NT2/D1 (cell line): ENCODE data around the gene CR1.
A peak's percentile ranks its signal among the peaks of the same experiment; 100 is the strongest.

ENCODE experiments used
- DNase-seq: peaks from one replicate; pipeline ENCODE4 v3.0.0-alpha.2; 2011; ENCODE audit warnings: low read depth, low spot score
- H3K27me3 ChIP-seq: 2 replicates; pipeline ENCODE4 v1.6.0; 2011; ENCODE audit warnings: mild to moderate bottlenecking; ENCODE audit not compliant: insufficient read length, insufficient read depth
- H3K36me3 ChIP-seq: 2 replicates; pipeline ENCODE4 v1.6.1; 2011; ENCODE audit warnings: mild to moderate bottlenecking, low read length, mixed read lengths; ENCODE audit not compliant: insufficient read depth, insufficient read length
- H3K4me1 ChIP-seq: 2 replicates; pipeline ENCODE4 v1.5.1; 2011; ENCODE audit not compliant: insufficient read depth, insufficient read length
- H3K4me3 ChIP-seq: 2 replicates; pipeline ENCODE4 v1.5.1; 2011; ENCODE audit warnings: low read depth; ENCODE audit not compliant: insufficient read length
- H3K9ac ChIP-seq: 2 replicates; pipeline ENCODE4 v1.6.0; 2011; ENCODE audit warnings: low read depth; ENCODE audit not compliant: insufficient read length
- H3K9me3 ChIP-seq: 2 replicates; pipeline ENCODE4 v1.5.1; 2011; ENCODE audit warnings: mild to moderate bottlenecking, low read length; ENCODE audit not compliant: insufficient read depth
- SUZ12 ChIP-seq: IDR thresholded peaks from 2 replicates; pipeline ENCODE4 v1.6.1; 2011; ENCODE audit not compliant: insufficient read length, insufficient read depth; ENCODE audit errors: extremely low read depth
- YY1 ChIP-seq: IDR thresholded peaks from 2 replicates; pipeline ENCODE4 v1.6.1; 2011; ENCODE audit not compliant: insufficient read length, insufficient read depth
- ZNF274 ChIP-seq: IDR thresholded peaks from 2 replicates; pipeline ENCODE4 v1.6.1; 2011; ENCODE audit warnings: mild to moderate bottlenecking, low read depth, low read length

CR1 gene

GRCh38 chr1:207495801-207496792 lies at the start of gene CR1:
CR1 (plus strand) TSS chr1:207496157; CDS start chr1:207496268, 111 bp downstream.
- no peaks in the 10 kb centered on the region for H3K36me3 ChIP-seq
- H3K4me3 ChIP-seq: peak within 1 kb of the TSS; percentile 49
- TF ChIP-seq SUZ12 (no peak), YY1 (no peak), ZNF274 (no peak)
- H3K9me3 ChIP-seq: no peaks in the 10 kb centered on the region
- DNase-seq: no peak
- H3K27me3 ChIP-seq: peaks cover 37% of the 10 kb centered on the region
- peaks cover 2% of the 10 kb centered on the region for H3K4me1 ChIP-seq
- peak within 1 kb of the TSS; percentile 74 for H3K9ac ChIP-seq

GRCh38 chr1:207453710-207454045 lies 42.3 kb upstream of the CR1 start:
- TF ChIP-seq SUZ12 (no peak), ZNF274 (no peak), YY1 (no peak)
- H3K36me3 ChIP-seq: no peaks in the 10 kb centered on the region
- no peak overlapping the region for H3K9ac ChIP-seq
- peaks cover 54% of the 10 kb centered on the region for H3K27me3 ChIP-seq
- H3K9me3 ChIP-seq: no peaks in the 10 kb centered on the region
- H3K4me1 ChIP-seq: no peaks in the 10 kb centered on the region
- no peak for DNase-seq
- H3K4me3 ChIP-seq: no peak overlapping the region

- peak within 1 kb of the TSS; percentile 72 for H3K4me3 ChIP-seq
- H3K4me1 ChIP-seq: no peaks in the 10 kb centered on the region
- DNase-seq: peak; percentile 65
- TF ChIP-seq SUZ12: no peak
- TF ChIP-seq ZNF274: no peak
- TF ChIP-seq YY1: no peak
- H3K9ac ChIP-seq: peak within 1 kb of the TSS; percentile 75
- H3K9me3 ChIP-seq: no peaks in the 10 kb centered on the region
- H3K36me3 ChIP-seq: no peaks in the 10 kb centered on the region
- H3K27me3 ChIP-seq: peaks cover 54% of the 10 kb centered on the region
These were observed 41.7 kb upstream of the CR1 start, which contains the start of gene CR2 for GRCh38 chr1:207454046-207454964. CR2 (plus strand) TSS chr1:207454328; CDS start chr1:207454419, 91 bp downstream.

DNA sequence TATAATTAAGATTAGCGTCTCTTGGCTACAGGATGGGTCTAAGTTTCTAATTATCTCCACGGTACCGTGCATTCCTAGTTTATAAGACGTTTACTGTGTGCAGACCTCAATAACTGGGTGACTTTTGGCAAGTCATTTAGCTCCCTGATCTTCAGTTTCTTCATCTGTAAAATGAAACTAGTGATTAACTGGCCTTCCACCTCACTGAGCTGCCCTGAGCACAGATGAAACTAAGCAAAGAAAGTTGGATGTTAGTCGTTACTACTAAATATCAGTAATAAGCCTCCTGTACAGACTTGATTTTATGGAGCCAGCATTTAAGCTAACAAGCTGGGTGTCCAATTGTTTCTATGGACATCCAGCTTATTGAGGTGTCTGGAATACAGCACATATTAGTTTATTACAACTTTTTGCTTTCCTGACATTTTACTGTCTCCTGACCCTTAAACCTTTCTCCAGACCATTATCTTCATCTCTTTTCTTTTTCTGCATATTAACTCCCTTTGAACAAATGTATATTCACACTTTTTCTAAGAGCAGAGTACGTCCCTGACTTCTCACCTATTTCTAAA lies 40.7 kb upstream of the CR1 start:
- Histone ChIP-seq H3K4me3 (no peak overlapping the region), H3K27me3 (peaks cover 54% of the 10 kb centered on the region), H3K36me3 (no peaks in the 10 kb centered on the region), H3K4me1 (no peaks in the 10 kb centered on the region), H3K9me3 (no peaks in the 10 kb centered on the region), H3K9ac (no peak overlapping the region)
- DNase-seq: no peak
- TF ChIP-seq SUZ12 (no peak), ZNF274 (no peak)

DNA sequence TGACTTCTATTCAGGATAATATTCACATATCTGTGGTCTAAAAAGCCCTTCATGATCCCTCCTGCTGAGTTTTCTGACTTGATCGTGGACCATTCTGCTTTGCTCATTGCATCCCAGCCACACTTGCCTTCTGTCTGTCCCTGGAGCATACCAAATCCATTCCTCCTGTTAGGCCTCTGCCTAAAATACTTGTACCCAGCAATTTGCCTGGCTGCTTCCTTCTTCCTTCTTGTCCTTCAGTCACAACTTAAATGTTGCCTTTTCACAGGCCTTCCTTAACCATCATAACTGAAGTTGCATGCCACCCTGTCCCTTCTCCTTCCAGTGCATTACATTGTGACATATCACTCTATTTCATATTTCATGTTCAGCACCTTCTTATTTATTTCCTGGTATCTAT lies 37.5 kb upstream of the CR1 start:
- no peak for DNase-seq
- no peaks in the 10 kb centered on the region for H3K4me1 ChIP-seq
- H3K36me3 ChIP-seq: no peaks in the 10 kb centered on the region
- TF ChIP-seq YY1: no peak
- TF ChIP-seq ZNF274: no peak
- TF ChIP-seq SUZ12: no peak
- no peak overlapping the region for H3K4me3 ChIP-seq
- peaks cover 40% of the 10 kb centered on the region for H3K27me3 ChIP-seq
- no peaks in the 10 kb centered on the region for H3K9me3 ChIP-seq
- no peak overlapping the region for H3K9ac ChIP-seq

- no peak for DNase-seq
- no peak for TF ChIP-seq YY1
- no peak for TF ChIP-seq SUZ12
- no peak for TF ChIP-seq ZNF274
- Histone ChIP-seq H3K4me3 (no peak overlapping the region), H3K4me1 (no peaks in the 10 kb centered on the region), H3K9me3 (no peaks in the 10 kb centered on the region), H3K27me3 (peaks cover 34% of the 10 kb centered on the region), H3K36me3 (no peaks in the 10 kb centered on the region), H3K9ac (no peak overlapping the region)
These were observed 36.9 kb upstream of the CR1 start for GRCh38 chr1:207459008-207459407.
